ENCODE data around the gene SESN1. TPM values are rescaled to one million over a fixed set of nuclear protein-coding genes. Genes with fewer than 3 reads are reported as not detected.

The SESN1 gene
- total RNA-seq, 1 donor from 2014 or later: 10.5 TPM

DNA sequence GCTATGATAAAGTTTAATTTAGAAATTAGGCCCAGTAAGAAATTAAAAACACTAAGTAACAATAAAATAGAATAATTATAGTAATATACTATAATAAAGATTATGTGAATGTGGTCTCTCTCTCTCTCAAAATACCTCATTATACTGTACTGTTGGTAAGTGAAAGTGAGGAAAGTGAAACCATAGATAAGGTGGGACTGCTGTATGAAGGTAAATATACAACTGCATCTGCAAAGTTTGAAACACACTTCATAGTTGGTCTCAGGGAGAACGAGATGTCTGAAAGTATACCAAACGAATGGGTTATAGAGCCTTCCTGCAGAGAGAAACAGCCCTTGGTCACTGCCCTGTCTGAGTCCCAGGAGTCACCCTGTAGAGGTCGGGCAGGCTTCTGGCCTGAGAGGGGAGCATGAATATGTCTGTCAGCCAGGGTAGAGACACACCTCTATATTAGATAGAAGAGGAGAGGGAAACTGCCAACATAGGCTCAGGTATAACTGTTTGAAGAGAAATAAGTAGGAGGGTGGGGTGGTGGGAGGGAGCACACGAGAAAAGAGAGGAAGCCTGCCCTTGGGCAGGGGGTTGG, 31.8 kb downstream of the SESN1 start:
- DNase-seq (ENCODE audit: low spot score): no peak

DNA sequence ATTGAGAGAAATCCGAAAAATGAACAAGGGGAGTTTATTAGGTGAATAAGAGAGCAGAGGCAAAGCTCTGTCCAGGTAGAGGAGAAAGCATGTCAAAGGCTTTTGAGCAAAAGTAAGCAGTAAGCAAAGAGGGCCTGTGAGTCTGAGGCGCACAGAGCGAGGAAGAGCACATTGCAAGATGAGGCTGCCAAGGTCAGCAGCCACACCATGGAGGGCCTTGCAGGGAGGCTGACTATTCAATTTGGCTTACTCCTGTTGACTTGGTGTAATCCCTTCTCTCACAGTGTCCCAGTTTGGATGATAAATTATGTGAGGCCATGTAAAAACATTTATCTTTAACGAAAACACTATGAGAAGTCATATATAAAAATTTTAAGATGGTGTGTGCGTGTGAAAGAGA, 32.4 kb downstream of the SESN1 start:
- ATAC-seq (no peak), DNase-seq (ENCODE audit: low spot score) (no peak)

More for the DNA sequence above, 31.8 kb downstream of the SESN1 start:
- ATAC-seq: no peak

DNA sequence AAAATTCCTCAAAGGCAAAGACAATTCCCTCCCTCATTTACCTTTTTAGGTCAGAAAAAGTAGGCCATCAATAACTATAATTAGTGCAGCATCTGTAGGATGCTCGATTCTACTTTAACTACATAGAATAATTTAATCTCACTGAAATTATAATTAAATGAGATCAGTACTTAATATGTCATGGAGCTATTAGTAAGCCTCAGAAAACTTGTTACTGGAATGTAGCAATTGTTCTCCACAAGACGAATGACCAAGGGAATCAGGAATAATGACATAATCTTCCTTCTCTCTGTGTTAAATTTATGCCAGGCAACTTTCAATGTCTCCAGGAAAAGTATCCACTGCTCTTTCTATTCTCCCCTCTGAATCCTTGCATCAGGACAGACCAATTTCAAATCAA, 34.1 kb downstream of the SESN1 start:
- DNase-seq (ENCODE audit: low spot score) (no peak), ATAC-seq (no peak)

DNA sequence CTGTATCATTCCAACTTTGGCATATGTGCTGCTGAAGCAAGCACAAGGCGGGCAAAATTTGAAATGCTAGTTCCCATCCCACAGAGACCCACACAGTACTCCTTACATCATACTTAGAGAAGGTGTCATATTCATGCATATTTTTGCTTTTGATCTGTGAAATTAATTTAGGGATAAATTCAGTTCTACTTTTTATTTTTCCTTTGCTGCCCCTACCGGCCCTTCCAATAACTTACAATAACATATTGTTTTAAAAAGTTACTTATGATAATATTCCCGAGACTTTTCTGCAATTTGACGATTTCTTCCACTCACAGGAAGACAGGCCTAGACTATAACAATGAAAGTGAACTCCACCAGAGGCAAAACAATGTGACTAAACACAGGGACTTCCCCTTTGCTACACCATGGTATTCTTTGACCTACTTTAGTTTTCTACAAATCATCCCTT, 35.0 kb downstream of the SESN1 start:
- DNase-seq (ENCODE audit: low spot score) (no peak), ATAC-seq (peak; percentile 88)

DNA sequence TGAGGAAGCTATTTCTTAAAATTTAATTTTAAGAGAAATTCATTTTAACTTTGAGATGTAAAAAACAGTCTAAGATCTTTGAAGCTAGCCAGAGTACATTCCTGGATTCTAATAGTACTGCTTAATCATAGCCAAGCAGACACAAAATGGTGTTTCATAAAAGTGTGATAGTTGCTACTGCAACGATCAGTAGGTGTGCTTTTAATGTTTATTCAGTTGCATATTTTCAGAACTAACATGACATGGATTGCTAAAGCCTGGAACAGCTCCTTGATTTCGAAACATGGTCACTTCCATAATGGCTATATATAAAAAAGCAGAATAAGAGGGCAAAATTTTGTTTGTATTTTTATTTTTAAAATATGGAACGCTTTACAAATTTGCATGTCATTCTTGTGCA, 35.5 kb downstream of the SESN1 start:
- ATAC-seq (peak; percentile 72), DNase-seq (ENCODE audit: low spot score) (no peak)

DNA sequence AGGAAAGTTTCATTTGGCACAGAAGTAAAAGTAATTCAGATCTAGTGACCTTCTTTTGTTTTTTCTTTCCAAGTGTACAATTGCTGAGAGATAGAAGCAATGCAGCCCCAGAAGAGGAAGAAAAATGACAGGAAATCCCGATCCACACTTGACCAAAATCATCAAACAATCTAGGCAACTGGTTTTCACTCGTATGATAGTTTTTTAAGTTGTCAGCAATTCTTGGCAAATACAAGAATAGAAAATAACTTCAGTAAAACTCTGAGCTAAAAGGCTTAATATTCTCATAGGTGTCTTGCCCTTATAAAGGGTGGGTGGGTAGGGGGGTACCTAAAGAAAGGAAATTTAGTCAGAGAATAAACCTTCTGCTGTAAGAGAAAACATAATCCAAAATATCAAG, 36.0 kb downstream of the SESN1 start:
- ATAC-seq (no peak), DNase-seq (ENCODE audit: low spot score) (no peak)

DNA sequence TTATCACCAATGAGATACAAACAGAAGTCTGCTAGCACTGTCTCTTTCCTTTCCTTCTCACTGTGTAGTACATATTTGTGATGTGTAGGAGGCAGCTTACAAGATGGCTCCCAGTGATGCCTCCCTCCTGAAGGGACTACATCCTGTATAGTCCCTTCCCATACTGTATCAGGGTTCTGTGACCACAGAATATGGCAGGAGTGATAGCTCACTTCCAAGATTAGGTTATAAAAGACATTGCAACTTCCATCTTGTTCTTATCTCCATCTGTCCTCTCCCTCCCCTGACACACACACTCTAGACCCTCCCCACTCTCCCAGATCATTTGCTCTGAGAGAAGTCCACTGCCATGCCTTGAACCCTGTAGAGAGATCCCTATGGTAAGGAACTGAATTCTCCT, 38.0 kb downstream of the SESN1 start:
- ATAC-seq (no peak), DNase-seq (ENCODE audit: low spot score) (no peak)

DNA sequence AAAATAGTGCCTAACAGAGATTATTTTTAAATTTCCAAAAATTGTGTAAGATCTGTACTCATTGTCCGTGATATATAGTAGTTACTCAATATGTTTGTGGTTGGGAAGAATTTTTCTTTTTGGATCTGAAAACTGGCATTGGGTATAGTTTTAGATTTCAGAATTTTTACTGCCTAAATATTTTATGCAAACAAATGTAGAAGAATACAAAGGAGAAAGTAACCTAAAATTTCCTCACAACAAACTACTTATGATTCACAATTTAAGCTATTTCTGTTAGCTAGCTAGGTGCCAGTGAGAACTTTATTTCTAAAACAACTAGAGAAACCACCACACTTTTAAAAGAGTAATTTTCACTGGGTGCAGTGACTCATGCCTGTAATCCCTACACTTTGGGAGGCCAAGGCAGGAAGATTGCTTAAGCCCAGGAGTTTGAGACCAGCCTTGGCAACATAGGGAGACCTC, 38.8 kb downstream of the SESN1 start:
- no peak for DNase-seq (ENCODE audit: low spot score)
- ATAC-seq: no peak

DNA sequence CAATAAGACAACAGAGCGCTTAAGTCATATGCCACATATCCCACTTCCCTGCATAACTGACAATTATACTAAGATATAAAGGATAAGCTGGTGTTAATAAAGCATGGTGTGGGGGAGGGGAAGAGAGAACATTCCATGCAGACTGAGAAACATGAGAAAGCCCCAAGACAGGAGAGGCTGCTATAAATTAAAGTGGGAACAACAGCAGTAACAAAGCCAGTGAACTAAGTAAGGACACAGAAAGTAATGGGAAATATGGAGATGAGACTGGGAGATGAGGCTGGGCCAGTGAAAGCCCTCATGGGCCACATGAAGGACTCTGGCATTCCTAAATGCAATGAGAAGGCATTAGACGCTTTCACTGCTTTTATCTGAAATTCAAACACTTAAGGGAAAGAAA, 41.3 kb downstream of the SESN1 start:
- ATAC-seq (no peak), DNase-seq (ENCODE audit: low spot score) (no peak)

DNA sequence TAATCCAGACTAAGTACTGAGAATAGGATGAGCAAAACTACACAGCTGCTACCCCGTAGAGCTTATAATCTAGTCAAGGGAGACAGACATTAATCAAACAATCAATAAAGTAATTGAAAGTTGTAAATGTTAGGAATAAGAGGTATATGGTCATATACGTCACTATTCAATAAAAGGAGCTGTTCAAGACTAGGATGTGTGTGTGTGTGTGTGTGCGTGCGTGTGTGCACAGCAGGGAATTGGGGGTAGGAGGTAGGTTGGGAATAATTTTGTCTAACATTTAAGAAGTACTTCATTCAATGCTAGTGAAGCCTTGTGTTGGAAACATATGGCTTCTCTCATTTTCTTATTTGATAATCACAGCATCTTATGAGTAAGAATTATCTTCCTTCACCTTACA, 41.8 kb downstream of the SESN1 start:
- no peak for DNase-seq (ENCODE audit: low spot score)

DNA sequence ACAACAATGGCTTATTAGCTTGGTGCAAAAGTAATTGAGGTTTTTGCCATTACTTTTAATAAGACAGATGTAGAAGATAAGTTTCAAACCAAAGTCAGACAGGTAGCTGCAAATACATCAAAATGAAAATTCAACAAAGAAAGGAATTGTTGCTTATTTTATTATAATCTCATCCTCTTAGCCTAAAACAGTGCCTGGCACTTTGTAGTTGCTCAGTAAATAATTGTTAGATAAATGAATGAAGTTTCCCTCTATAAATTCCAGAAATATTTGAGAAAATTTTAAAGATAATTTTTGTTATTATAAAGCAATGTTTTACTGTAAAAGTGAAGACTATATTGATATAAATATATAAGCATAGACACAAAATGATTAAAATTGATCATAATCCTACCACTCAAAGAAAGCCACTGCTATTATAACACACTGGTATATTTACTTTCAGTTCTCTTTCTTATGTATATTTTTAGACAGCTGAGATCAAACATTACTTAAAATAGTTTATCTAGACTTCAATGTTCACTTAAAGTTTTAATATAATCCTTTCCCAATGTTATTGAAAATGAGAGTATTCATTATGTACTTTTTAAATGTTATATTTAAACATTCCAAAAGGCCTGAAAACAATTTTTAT, 42.5 kb downstream of the SESN1 start:
- no peak for DNase-seq (ENCODE audit: low spot score)
- no peak for ATAC-seq

More for the DNA sequence above, 41.8 kb downstream of the SESN1 start:
- ATAC-seq: no peak

DNA sequence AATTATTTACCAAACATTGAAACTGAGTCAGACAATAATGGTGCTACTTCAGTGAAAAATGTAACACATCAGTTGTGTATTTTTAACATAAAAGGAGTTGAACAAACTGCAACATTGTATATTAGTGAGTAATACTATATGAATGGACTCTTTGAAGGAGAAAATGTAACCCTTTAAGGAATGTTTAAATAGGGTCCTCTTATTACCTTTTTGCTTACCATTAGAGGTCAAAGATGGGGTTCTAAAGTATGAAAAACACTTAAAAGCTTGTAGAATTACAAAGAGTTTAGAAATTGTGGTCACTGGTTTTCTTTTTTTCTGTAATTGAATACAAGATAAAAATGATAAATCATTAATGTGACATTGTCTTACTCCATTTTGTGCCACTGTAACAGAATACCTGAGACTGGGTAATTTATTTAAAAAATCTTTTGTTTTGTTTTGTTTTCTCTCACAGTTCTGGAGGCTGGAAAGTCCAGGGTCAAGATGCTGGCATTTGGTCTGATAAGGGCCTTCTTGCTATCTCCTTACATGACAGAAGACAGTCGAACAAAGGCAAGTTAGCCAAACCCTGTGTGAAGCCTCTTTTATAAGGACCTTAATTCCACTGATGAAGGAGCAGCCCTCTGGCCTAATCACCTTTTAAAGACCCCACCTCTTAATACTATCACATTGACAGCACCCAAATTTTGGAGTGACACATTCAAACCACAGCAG, 43.2 kb downstream of the SESN1 start:
- DNase-seq (ENCODE audit: low spot score) (no peak), ATAC-seq (no peak)

DNA sequence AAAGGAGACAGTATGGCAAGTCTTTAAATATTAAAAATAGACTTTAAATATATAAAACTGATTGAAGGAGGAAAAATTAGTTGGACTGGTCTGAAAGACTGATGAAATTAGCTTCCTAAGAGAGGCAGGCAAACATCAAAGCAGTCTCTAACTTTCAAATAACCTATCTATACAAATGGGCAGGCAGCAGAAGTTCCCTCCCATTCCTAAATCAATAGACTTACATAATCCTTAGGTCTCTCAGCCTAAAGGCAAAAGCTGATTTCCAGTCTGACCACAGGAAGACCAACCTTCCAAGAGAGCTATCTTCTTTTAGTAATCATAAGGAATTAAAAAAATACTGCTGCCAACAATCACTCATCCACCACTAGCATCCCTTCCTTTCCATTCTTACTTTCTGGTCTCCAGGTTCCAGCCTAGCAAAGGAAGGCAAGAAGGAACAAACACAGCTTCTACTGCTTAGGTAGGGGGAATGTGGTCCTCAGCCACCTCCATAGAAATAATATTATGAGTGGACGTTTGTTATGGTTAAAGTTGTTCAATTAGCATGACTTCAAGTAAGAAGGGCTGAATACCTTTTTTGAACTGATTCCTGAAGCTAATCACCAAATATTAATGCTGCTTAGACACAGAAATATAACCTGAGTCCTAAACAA, 44.1 kb downstream of the SESN1 start:
- DNase-seq (ENCODE audit: low spot score) (no peak), ATAC-seq (no peak)

DNA sequence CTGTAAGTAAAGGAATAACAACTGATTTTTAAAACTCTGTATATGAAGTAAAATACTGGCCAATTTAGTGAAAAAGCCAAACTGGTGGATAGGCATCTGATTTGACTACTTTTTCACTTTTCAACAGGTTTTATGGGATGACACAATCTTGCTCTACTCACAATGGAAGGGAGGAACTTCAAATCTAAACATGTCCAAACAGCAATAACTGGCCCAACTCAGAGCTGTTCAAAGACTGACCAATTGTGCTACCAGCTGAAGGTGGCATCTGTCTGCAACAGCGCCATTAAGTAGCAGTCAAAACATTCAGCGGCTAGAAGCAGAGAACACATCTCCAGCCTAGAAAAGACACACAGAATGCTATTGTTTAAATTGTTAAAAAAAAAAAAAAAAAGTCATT, 44.6 kb downstream of the SESN1 start:
- DNase-seq (ENCODE audit: low spot score) (no peak), ATAC-seq (no peak)

DNA sequence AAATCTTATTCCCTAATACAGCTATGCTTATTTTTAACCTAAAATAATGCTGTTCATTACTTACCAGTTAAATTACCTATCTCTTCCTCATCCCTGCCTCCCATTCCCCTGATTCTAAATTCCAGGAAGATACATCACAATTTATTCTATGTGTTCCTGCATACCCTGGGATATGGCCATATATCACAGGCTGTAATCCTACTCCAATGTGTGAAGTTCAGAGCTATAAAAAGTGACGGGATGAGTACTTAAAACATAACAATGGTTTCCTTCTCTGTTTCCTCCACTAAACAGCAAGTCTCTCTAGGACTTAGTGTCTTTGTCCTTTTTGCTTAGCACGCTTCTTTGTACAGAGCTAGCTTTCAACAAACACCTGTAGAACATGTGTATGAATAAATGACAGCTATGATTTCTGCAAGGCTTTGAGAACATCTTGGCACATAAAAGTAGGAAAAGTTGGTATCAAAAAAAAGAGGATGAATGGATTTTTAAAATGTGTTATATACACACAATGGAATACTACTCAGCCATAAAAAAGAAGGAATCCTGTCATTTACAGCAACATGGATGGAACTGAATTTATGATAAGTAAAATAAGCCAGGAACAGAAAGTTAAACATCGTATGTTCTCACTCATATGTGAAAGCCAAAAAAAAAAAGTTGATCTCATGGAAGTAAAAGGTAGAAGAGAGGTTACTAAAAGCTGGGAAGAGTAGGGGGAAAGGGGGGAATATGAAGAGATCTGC, 45.8 kb downstream of the SESN1 start:
- DNase-seq (ENCODE audit: low spot score) (no peak), ATAC-seq (no peak)

DNA sequence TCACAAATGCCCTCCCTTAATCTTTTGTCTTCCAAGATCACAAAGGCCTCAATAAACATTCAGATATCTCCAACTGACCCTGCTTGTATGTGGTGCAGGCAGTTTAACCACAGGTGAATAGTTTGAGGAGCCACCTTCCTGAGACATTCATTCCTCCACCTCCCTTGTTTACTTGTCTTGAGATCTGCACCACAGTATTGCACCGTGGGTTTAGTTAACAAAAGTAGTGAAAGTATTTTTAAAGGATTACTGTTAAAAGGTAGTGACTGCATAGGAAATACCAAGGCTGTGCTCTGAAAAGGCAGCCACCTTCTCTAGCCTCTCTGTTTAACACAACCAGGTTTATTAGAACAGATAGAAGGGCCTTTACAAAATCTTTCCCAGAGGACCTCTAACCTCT, 46.5 kb downstream of the SESN1 start:
- no peak for DNase-seq (ENCODE audit: low spot score)
- ATAC-seq: no peak

DNA sequence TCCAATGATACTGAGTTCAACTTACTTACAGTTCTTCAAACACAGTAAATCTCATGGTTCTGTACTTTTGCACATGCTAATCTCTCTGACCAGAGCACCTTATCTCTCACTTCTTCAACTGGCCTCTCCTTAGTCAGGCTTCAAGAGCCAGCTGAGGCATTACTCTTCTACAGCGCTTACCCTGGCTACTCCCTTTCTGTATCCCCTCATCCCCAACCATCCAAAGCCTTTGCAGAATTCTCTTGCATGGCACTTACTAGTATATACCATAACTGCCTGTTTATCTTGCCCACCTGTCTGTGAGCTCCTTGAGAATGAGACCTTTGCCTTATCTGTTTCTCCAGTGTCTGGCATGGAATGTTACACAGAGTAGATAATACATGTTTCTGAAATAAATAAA, 49.2 kb downstream of the SESN1 start:
- ATAC-seq (no peak), DNase-seq (ENCODE audit: low spot score) (no peak)

DNA sequence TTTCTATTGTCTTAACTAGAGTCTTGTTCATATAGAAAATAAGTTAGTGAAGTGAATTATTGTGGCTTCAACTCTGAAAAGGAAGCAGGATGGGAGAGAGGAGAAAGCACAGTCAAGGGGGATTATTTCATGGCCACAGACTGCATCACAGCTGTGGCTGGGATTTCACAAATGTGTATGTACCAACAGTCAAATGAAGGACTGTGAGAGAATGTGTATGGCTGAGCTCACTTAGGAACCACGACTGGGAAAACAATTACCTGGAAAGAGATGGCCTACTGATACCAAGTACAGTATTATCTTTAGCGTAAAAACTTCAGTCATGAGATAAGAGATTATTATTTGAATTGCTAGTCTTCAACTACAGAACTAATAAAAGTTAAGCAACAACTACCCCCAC, 54.9 kb downstream of the SESN1 start:
- DNase-seq (ENCODE audit: low spot score): no peak
- no peak for ATAC-seq

DNA sequence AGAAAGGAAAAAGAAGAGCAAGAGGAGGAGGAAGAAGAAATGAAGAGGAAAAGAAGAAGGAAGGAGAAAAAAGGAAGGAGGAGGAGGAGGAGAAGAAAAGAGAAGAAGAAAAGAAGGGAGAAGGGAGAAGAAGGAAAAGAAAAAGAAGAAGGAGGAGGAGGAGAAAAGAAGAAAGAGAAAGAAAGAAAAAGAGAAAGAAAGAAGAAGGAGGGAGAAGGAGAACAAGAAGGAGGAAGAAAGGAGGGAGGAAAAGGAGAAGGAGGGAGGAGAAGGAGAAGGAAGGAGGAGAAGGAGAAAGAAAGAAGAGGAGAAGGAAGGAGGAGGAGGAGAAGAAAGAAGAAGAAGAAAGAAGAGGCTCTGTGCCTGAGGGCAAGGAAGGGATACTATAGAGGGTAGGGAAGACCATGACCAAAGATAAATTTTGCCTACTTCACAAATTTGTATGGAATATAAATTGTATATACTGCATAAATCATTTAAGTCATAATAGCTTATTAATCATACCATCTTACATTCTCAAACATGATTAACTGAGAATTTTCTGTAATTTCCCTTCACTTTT, 55.7 kb downstream of the SESN1 start:
- DNase-seq (ENCODE audit: low spot score): no peak
- ATAC-seq: no peak

DNA sequence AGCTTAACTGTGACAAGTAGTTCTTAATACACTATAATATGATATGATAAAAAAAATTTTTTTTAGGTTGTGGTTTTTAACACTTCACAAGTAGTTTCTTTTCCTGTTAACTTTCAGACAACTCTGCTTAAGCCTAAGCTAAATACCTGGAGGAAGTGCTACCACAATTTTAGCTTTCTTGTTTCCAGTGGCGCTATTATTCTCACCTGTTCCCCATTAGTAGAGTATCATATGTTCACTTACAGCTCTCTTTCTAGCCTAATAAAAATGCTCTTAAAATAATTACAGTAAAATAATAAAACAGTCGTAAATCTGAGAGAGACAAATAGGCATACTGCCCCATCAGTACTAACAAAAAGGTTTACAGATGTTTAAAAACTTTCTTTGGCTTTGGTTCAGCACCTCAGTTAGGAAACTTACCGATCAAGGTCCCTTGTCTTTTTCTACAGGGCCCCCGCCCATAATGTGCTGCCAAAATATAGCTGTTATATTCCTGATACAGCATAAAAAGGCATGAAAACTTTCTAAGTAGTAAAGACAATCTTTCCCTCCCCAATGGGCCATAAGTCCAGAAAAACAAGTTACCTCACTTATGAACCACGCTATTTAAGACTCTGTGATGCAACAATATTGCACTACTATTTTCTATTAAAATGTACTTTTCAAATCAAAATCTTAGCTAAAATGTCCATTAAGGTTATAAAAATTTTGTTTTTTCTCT, 57.9 kb downstream of the SESN1 start:
- DNase-seq (ENCODE audit: low spot score) (no peak), ATAC-seq (no peak)

Measured in left lobe of liver (tissue), 2 donors.